Vagina (tissue), 2 donors: Measurements from ENCODE around the gene ARMC5. TPM values are rescaled to one million over a fixed set of nuclear protein-coding genes. Genes with fewer than 3 reads are reported as not detected.
"Not testable (repeated sequence)": the region's sequence is repeated elsewhere in the genome, so short reads cannot be mapped to it uniquely, and the experiment has no call there.

Experiments
- DNase-seq, 2 donors: peaks; one replicate each; pipeline ENCODE4 v3.0.0-alpha.2; 2017; ENCODE audit errors: extremely low spot score in 2 of 2
- H3K27ac ChIP-seq: fragments of 200-600 bp; sonication (generic); one replicate; pipeline ENCODE4 v1.5.1; 2019
- H3K27me3 ChIP-seq: fragments of 200-600 bp; sonication (generic); one replicate; pipeline ENCODE4 v1.5.1; 2019
- H3K36me3 ChIP-seq, 2 donors: fragments of 200-600 bp; sonication (generic); one replicate each; pipeline ENCODE4 v1.5.1; 2017 to 2019
- H3K4me1 ChIP-seq: fragments of 200-600 bp; sonication (generic); one replicate; pipeline ENCODE4 v1.5.1; 2019
- H3K4me3 ChIP-seq, 2 donors: fragments of 200-600 bp; sonication (generic); 1 replicate in 1 of 2; 2 replicates in 1 of 2; pipeline ENCODE4 v1.5.1; 2016 to 2019
- H3K9me3 ChIP-seq: fragments of 200-600 bp; sonication (generic); one replicate; pipeline ENCODE4 v1.5.1; 2019
- CTCF ChIP-seq, 3 experiments: fragments of 450-650 bp in 2 of 3; fragments of 200-600 bp in 1 of 3; sonication (generic) in 1 of 3; IDR thresholded peaks; one replicate each; pipeline ENCODE4 v1.5.1; 2017 to 2019; ENCODE audit warnings: antibody characterized with exemption in 3 of 3, mild to moderate bottlenecking in 2 of 3, moderate library complexity in 2 of 3
- POLR2A ChIP-seq, 2 donors: fragments of 450-650 bp; IDR thresholded peaks; one replicate each; pipeline ENCODE4 v1.6.1; 2017; ENCODE audit warnings: antibody characterized with exemption in 2 of 2, mild to moderate bottlenecking in 2 of 2, moderate library complexity in 2 of 2
- POLR2AphosphoS5 ChIP-seq, 2 donors: sonication (generic); formaldehyde crosslinking; IDR thresholded peaks; one replicate each; pipeline ENCODE4 v1.9.0; 2017; ENCODE audit warnings: antibody characterized with exemption in 2 of 2, mild to moderate bottlenecking in 2 of 2, low read depth in 1 of 2; ENCODE audit not compliant: insufficient read depth in 1 of 2
- intact Hi-C: fragments of 100-400 bp; cut with DNase I; formaldehyde crosslinking; loops from one replicate; pipeline ENCODE4 v1.15.1; 2023
- total RNA-seq: library from RNA; depleted of rRNA; stranded (reverse); fragments of >200 nt; gene quantifications from one replicate; pipeline ENCODE4 v1.2.3, GENCODE V29; 2016

The ARMC5 gene
- total RNA-seq, 1 donor from 2014 or later: 11.3 TPM

DNA sequence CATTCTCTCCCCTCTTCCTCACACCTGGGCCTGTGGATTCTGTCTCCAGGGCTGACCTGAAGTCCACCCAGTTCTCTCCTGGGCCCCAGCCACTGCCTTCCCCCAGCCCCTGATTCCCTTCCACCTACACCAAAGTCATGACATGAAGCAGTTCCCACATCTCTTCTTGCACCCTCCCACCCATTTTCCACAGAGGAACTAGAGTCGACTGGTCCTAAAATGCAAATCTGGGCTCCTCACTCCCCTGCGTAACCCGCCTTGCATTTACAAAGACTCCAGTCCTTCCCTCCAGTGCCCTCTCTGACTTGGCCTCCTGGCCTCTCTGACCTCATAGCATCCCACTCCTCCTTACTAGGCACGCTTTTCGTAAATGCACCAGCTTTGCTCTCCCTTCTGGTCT is 45.9 kb upstream of the ARMC5 start:
- intact Hi-C loops: no loop called here
- H3K9me3 ChIP-seq: no peaks in the 10 kb centered on the region
- no peak overlapping the region for H3K4me3 ChIP-seq
- no peak overlapping the region for H3K27ac ChIP-seq
- DNase-seq: no peak
- H3K4me1 ChIP-seq: no peaks in the 10 kb centered on the region
- H3K27me3 ChIP-seq: no peaks in the 10 kb centered on the region
- no peaks in the 10 kb centered on the region for H3K36me3 ChIP-seq
- TF ChIP-seq POLR2A (IDR thresholded peaks at IDR 0.05): no peak
- TF ChIP-seq POLR2AphosphoS5 (IDR thresholded peaks at IDR 0.05; ENCODE audit: insufficient read depth in 1 of 2, low read depth in 1 of 2): no peak
- no peak for TF ChIP-seq CTCF (IDR thresholded peaks at IDR 0.05)

DNA sequence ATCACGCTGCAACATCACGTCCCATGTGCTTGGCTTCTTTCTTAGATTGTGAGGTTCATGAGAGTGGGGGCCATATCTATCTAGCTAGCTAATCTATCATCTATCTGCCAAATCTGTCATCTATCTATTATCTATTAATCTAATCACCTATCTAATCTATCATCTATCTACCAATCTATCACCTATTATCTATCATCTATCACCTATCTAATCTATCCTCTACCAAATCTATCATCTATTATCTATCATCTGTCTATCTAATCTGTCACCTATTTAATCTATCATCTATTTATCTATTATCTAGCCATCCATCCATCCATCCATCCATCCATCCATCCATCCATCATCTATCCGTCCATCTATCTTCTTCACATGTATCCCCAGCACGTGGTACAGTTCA is 45.4 kb upstream of the ARMC5 start:
- H3K4me3 ChIP-seq: no peak overlapping the region
- no peaks in the 10 kb centered on the region for H3K27me3 ChIP-seq
- H3K4me1 ChIP-seq: no peaks in the 10 kb centered on the region
- no peaks in the 10 kb centered on the region for H3K36me3 ChIP-seq
- DNase-seq: no peak
- no peak overlapping the region for H3K27ac ChIP-seq
- H3K9me3 ChIP-seq: no peaks in the 10 kb centered on the region
- TF ChIP-seq POLR2AphosphoS5 (IDR thresholded peaks at IDR 0.05; ENCODE audit: insufficient read depth in 1 of 2, low read depth in 1 of 2) (no peak), POLR2A (IDR thresholded peaks at IDR 0.05) (no peak), CTCF (IDR thresholded peaks at IDR 0.05) (no peak)
- intact Hi-C loops: no loop called here

- TF ChIP-seq CTCF (IDR thresholded peaks at IDR 0.05): no peak
- no peak for TF ChIP-seq POLR2A (IDR thresholded peaks at IDR 0.05)
- TF ChIP-seq POLR2AphosphoS5 (IDR thresholded peaks at IDR 0.05; ENCODE audit: insufficient read depth in 1 of 2, low read depth in 1 of 2): no peak
- H3K9me3 ChIP-seq: no peaks in the 10 kb centered on the region
- H3K36me3 ChIP-seq: no peaks in the 10 kb centered on the region
- H3K27me3 ChIP-seq: no peaks in the 10 kb centered on the region
- no peak for DNase-seq
- intact Hi-C loops: no loop called here
- no peaks in the 10 kb centered on the region for H3K4me1 ChIP-seq
- H3K27ac ChIP-seq: no peak overlapping the region
- H3K4me3 ChIP-seq: no peak overlapping the region
Measured at GRCh38 chr16:31414706-31415105, 44.6 kb upstream of the ARMC5 start.

DNA sequence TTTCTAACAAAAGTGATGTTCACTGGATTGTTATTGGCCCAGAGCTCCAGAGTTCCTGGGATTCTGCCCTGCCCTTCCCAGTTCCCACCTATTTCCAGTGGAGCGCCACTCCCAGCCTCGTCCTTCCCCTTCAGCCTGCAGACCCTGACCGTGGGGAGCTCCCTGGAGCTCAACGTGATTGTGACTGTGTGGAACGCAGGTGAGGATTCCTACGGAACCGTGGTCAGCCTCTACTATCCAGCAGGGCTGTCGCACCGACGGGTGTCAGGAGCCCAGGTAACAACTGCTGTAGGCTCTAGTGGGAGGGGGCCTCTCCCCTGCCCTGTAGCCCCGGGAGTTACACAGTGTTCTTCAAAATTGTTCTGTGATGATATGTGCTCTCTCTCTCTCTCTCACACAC is 42.9 kb upstream of the ARMC5 start:
- H3K36me3 ChIP-seq: no peaks in the 10 kb centered on the region
- no peaks in the 10 kb centered on the region for H3K9me3 ChIP-seq
- no peak overlapping the region for H3K27ac ChIP-seq
- no peak overlapping the region for H3K4me3 ChIP-seq
- no peaks in the 10 kb centered on the region for H3K4me1 ChIP-seq
- H3K27me3 ChIP-seq: no peaks in the 10 kb centered on the region
- DNase-seq: no peak
- intact Hi-C loops: no loop called here
- no peak for TF ChIP-seq POLR2AphosphoS5 (IDR thresholded peaks at IDR 0.05; ENCODE audit: insufficient read depth in 1 of 2, low read depth in 1 of 2)
- no peak for TF ChIP-seq CTCF (IDR thresholded peaks at IDR 0.05)
- TF ChIP-seq POLR2A (IDR thresholded peaks at IDR 0.05): no peak

- H3K27me3 ChIP-seq, H3K9me3 ChIP-seq, H3K27ac ChIP-seq, H3K4me1 ChIP-seq, H3K36me3 ChIP-seq, intact Hi-C loops, H3K4me3 ChIP-seq, DNase-seq: not testable (repeated sequence)
Measured at GRCh38 chr16:31417036-31417435, 42.3 kb upstream of the ARMC5 start.

GRCh38 chr16:31417916-31418315 is 41.4 kb upstream of the ARMC5 start:
- Histone ChIP-seq H3K27me3 (no peaks in the 10 kb centered on the region), H3K9me3 (no peaks in the 10 kb centered on the region), H3K36me3 (no peaks in the 10 kb centered on the region), H3K4me1 (no peaks in the 10 kb centered on the region), H3K27ac (no peak overlapping the region), H3K4me3 (no peak overlapping the region)
- DNase-seq: no peak
- TF ChIP-seq CTCF (IDR thresholded peaks at IDR 0.05): no peak
- no peak for TF ChIP-seq POLR2A (IDR thresholded peaks at IDR 0.05)
- TF ChIP-seq POLR2AphosphoS5 (IDR thresholded peaks at IDR 0.05; ENCODE audit: insufficient read depth in 1 of 2, low read depth in 1 of 2): no peak
- intact Hi-C loops: no loop called here
